HG03097 (cell line): ENCODE data around the gene TMCC1.
"Not testable (repeated sequence)": the region's sequence is repeated elsewhere in the genome, so short reads cannot be mapped to it uniquely, and the experiment has no call there.

ENCODE experiments used
- ATAC-seq: cut with Tn5 transposase; IDR thresholded peaks from one replicate; pipeline ENCODE4 v1.9.1; 2021; ENCODE audit not compliant: unreplicated experiment, low FRiP score

TMCC1 gene

DNA sequence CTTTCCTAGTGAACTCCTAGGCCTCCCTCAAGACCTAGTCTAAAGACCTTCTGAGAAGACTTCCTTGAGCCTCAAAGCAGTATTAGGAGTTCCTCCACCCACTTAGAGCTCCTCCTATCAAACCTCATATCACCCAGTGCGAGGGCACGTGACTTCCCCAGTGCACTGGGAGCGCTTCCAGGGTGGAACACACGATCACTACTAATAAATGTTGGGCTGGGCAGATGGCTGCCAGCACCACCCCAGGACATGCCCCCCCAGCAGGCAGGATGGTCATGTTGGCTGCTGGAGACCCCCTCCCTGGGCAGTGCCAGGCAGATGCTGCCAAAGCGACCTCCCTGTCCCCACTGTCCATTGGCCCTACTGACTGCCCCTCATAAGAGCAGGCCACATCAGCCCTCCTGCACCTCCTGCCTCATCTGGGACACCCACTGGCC, 278.6 kb downstream of the TMCC1 start:
- ATAC-seq = no peak

DNA sequence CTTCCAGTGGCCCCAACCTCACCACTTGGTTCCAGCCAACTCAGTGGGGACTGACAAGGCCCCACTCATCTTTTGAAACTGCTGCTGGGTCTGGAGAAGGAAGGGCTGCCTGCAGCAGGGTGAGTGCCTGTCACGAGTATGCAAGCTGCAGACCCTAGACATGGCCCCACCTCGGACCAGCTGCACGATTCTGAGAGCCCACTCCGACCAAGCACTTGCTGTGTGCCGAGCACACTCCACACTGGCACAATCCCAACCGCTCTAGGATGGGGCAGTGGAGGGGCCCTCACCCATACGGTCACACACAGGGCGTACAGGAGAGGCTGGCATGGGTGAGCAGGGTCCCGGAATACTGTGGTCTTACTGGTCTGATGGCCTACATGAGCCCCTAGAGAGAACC, 279.1 kb downstream of the TMCC1 start:
- ATAC-seq = no peak

DNA sequence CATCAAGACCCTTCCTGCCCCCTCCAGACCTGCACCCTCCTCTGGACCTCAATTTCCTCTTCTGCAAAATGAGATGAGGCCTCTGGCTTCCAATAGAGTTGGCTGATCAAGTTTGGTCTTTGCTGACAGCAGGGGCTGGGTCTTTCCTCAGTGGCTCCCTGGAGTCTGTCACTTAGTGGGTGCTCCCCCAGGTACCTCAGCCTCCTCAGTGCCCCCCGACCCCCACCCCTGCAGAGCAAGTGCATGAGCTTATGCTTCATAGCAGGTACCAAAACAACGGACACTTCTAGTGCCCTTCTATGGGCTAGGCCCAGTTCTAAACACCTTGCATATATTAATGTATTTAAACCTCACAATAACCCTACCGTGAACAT, 280.2 kb downstream of the TMCC1 start:
- no peak for ATAC-seq

DNA sequence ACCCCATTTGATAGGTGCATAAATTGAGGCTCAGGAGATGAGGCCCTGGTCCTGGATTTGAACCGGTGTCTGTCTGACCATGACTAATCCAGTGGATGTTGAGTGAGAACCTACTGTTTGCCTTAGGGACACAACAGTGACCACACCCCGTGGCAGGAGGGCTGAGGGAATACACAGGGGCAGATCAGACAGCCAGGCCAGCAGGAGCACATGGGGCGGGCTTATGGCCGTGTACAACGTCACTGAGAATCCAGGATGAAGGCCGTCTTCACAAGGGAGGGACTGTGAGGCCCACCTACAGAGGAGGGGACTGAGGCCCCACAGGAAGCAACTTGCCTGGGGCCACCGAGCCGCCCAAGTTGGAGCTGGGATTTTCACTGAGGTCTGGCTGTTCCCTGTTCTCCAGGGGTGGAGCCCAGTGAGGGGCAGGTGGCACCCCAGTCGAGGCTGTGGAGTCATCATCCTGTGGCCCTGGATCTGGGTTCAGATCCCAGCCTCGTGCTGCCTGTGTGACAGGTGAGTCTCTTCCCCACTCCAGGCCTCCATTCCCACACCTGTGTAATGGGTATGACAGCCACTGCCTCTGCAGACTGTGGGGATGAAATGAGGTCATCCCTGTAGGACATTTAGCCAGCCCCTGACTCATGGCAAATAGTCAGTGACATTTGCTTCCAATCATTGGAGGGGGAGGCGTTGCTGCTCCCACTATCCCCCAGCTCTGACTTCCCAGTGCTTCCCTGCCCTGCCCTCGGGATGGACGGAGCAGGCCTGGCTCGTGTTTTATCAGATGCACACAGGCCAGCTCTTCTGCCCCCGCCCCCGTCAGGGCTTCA, 280.8 kb downstream of the TMCC1 start:
- ATAC-seq = no peak

DNA sequence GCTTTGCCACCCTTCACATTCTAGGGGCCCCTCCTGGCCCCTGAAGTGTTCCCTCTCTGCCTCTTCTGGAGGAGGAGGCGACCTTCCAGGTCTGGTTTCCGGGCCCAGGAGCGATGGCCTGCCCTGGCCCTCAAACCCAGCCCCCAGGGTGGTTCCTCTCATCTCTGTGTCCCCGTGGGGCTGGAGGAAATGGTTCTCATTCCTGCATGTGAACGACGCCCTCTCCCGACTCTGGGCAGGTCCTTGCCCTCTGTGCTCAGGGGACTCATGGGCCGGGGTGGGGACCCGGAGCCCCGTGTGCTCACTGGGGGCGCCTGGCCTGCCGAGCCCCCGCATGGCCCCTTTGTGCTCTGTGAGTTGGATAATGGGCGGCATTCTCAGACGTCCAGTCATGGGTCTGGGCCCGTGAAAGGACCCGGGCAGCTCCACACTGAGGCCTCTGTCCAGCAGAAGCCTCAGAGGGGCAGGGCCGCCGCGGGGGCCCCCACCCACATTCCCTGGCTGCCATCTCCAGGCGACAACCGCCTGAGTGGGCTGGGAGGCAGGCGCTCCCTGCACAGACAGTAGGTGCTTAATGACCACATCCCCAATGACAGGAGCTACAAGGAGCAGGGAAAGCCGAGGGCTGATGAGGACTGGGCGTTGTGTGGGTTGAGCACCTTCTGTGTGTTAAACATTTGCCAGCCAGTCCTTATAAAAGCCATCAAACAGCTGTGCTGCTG, 281.5 kb downstream of the TMCC1 start:
- no peak for ATAC-seq

DNA sequence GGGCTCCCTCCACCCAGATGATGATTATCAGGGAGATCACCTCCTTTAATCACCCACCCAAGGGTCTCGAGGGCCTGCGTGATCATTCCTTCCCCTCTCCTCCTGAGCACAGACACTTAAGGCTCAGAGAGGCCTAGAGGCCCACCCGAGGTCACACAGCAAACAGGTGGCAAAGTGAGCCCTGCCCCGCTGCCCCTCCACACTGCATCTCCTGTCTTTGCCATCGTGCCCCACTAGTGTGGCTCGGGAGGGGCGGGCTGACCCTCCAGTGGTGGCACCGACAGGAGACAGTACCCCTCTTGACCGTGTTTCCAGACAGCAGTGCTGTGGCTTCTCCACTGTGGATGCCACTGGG, 282.1 kb downstream of the TMCC1 start:
- no peak for ATAC-seq

DNA sequence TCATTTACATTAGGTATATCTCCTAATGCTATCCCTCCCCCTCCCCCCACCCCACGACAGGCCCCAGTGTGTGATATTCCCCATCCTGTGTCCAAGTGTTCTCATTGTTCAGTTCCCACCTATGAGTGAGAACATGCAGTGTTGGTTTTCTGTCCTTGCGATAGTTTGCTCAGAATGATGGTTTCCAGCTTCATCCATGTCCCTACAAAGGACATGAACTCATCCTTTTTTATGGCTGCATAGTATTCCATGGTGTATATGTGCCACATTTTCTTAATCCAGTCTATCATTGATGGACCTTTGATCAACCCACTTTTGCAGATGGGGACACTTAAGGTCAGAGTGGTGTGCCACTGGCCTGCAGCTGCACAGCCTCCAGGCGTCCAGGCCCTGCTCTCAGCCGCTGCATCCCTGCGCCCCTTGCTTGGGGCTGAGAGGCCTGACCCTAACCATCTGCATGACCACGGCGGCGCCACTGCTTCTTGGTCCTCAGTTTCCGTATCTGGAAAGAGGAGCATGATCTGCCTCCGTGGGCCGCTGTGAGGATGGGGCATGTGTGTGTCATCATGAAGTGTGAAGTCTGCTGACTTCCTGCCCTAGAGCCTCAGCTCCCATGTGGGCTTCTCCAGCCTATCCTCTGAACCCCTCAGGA, 282.6 kb downstream of the TMCC1 start:
- not testable (repeated sequence) for ATAC-seq

DNA sequence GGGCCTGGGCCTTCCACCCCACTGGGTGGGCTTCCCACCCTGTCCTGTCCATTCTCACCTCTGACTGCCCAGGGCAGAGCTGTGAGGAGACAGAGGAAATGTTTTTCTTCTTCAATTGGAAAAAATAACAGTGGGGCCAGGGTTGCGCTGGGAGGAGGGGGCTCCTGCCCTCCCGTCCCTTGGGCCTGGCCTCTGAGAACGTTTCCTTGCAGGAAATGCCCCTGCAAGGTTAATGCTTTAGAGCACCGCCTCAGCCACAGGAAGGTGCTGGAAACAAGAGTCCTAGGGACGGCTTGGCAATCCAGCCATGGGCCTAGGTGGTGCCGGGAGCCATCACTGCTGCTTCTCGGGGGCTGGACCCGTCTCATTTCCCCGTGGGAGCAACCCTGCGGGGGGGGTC, 283.2 kb downstream of the TMCC1 start:
- ATAC-seq = no peak

DNA sequence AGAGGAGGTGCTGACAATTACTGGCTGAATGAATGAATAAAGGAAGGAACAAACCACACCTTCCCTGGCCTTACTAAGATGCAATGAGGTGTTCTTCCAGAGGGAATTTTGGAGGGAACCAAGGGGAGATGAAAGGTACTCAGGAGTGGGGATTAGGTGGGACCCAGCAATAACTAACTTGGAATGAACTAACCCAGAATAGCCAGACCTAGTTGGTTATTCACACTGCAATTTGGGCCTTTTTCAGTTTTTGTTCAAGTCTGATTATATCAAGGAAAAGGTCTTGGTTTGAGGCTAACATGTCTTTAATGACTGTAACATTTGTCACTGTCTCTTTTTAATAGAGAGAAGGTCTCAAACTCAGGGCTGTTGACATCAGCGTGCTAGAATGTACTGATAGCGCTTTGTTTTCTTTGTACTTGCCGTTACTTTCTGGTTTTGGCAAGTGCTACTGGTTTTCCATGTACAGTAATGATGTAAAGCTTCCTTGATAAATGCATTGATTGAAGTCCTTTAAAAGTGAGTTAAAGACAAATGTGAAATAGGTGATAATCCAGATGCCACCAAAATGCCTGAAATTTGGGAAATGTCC, 283.8 kb downstream of the TMCC1 start:
- no peak for ATAC-seq

DNA sequence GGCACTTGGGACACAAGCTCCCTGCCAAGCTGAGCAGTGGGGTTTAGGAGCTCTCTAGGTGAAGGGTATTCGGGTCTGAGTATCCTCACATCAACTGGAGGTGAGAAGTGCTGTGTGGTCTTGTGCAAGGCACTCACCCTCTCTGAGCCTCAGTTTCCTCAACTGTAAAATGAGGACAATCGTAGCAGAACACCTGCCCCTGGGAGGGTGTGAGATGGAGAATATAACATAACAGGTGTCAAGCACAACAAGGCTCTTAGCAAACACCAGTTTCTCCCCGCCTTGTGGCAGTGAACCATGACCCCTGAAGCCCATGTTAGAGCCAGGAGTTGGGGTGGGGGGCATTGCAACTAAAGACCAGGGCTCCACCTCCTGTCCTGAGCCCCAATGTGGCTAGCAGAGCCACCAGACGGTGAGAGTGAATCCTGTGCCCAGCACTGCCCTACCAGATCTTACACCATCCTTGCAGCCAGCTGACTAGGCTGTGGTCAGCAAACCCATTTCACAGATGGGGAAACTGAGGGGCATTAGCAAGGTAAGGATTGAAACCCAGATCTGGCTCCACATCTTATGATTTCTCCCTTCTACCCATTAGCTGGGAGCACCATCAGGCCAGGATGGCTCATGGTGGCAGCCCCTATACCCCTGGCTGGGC, 284.4 kb downstream of the TMCC1 start:
- ATAC-seq = no peak

DNA sequence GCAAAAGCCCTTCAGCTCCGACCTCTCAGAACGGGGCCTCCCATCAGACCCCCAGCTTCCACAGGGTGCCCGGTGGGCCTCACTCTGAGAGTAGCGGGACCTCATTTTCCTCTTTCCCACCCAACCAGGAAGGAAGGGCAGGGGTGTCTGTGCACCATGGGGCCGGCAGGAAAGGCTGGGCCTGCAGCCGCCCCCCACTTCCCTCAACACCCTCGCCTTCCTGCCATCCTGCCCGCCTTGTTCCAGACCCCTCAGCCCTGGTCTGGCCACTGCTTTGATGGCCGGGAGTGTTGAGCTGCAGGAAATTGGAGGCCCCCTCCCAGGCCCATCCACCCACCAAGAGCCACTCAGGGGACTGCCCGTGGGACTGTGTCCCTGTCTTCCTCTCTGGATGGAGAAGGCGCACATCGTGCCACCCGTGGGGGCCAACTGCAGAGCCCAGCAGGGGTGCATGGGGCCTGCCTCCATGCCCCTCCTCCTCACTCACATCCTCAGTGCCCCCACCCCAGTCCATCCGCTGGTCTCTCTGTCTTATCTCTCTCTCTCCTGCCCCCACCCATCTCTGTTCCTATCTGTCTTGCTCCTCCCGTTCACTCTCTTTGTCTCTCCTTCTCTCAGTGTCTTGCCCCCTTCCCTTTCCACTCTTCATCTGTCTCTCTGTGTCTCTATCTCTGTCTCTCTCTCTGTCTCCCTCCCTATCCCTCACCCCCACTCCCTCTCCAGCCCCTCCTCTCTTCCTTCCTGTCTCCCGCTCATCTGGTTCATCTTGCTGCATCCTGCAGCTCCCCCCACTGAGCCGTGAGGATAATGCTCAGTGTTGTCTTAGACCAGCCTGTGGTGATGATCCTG, 285.2 kb downstream of the TMCC1 start:
- no peak for ATAC-seq

DNA sequence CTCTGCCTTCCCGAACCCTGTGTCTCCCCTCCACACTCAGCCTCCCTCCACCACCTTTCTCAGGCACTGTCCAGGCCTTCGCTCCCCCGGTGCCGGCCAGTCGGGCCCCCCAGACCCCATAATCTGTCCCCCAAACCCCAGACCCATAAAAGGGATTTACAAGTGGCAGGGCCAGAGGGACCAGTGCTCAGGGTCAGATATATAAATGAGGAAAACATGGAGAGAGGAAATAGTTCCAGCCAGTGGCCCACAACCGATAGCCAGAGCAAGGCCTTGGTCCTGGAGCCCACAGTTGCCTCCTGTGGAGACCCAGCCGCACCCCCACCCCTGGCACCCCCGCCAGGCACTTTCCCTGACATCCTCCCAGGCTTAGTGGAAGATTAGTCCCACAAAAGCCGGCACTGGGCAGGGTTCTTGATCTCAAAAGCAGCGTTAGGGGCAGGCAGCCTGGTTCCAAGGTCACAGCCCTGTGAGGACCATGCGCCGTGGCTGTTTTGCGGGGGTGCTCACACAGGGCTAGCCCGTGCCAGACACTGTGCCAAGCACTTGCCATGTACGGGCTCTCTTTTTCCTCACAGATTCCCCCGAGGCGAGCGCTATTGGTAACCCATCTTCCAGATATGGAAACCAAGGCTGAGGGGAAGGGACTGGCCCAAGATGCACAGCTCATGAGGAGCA, 286.0 kb downstream of the TMCC1 start:
- ATAC-seq = no peak

DNA sequence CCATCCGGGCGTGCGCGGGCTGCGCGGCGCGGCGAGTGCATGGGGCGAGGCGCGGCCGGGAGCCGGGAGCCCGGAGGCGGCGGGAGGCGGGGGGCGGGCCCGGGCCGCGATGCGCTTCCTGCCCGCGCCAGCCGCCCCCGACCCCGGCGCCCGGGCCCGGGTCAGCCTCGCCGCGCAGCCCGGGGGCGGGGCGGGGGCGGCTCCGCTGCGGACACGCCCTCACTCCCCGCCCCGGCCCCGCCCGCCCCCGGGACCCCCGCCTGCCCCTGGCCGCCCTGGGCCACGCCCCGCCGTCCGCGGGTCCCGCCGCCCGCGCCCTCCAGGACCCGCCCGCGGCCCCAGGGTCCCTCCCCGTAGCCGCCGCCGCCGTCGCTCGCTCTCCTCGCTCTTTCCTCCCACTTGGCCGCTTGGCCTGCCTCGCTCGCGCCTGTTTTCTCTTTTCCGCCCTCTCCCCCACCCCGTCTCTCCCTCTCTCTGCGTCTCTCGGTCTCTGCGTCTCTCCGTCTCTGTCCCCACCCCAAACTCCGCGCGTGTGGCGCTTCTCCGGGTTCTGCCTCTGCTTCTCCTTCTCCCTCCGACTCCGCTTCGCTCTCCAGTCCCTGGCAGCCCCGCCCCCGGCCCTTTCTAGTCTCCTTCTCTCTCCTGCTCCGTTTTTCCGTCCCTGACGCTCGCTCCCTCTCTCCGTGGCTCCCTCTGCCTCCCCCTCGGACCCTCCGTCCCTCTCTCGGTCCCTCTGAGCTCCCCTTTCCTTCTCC, 286.7 kb downstream of the TMCC1 start, which contains the start of gene PLXND1:
TSS of gene PLXND1 (minus strand) at position 41 of the 755 bp plus-strand sequence. CDS start at position 4, 37 bp downstream.
- no peak for ATAC-seq

DNA sequence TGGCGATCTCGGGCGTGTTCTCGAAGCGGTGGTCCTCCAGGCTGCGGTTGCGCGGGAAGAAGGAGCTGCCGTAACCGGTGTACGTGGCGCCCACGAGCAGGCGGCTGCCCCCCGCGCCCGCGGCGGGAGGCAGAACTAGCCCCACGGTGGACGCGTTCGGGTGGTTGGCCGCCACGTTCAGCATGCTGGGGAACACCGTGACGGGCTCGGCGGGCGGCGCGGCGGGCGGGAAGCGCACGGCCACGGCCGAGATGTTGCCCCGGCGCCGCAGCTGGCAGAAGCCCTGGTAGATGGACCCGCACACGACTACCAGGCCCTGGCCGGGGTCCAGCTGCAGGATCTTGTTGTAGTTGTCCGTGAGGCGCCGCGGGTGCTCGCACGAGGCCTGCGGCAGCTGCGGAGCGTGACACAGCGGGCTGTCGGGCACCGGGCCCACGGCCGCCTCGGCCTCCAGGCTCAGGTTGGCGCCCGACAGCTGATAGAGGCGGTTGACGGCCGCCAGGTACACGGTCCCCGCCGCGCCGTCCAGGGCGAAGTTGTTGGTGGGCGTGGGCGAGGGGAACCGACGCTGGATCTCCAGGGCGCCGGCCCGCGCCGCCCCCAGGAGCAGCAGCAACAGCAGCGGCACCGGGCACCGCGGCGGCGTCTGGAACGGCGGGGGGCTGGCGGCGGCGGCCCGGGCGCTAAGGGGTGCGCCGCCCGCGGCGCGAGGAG, 287.4 kb downstream of the TMCC1 start:
- no peak for ATAC-seq

DNA sequence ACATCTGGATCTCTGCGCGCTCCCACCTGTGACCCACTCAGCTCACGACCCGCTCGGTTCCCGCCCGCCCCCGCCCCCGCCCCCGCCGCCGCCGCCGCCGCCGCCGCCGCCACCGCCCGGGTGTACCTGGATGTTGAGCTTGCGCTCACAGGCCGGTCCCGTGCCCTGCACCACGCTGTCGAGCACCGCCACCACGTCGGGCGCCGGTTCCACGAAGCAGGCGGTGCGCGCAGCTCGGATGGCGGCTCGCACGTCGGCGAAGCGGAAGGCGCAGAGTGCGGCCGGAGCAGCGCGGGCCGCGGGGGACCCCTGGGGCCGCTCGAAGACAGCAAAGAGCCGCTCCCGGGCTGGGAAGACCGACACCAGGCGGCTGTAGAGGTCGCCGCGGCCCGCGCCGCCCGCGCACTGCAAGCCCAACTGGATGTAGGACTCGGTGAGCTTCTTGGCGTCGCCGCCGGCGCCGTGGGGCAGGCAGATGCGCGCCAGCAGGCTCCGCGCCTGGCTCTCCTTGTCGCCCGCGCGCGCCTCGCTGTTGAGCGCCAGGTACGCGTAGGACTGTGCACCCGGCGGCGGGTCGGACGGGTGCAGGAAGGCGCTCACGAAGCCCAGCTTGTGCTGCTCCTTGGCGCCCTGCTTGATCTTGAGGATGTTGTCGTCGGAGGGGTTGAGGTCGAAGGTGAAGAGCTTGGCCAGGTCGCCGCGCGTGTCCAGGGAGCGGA, 288.1 kb downstream of the TMCC1 start:
- no peak for ATAC-seq

DNA sequence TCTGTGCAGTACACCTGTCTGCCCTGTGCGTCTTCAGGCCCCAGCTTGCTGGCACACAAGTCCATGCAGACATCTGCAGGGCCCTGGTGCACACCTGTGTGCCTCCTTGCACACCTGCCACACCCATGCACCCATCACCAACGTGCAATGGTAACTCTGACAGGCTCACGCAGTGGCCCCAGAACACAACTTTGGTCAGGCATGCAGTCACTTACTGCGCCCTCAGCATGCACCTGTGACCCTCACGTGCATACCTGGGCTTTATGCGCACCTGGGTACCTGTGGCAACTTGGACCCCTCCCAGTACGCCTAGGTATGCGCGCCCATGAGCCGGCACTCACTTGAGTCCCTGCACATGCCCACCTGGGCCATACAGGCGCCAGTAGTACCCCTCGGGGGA, 288.7 kb downstream of the TMCC1 start:
- ATAC-seq = no peak
